Small intestine (tissue), 7 donors: ENCODE data around the gene DSCAML1. TPM values are rescaled to one million over a fixed set of nuclear protein-coding genes. Genes with fewer than 3 reads are reported as not detected.

Experiments
- DNase-seq, 2 donors: peaks; one replicate each; pipeline versions ENCODE4 v3.0.0 to v3.0.0-alpha.2; 2013
- FAIRE-seq: peaks from 2 replicates; lab custom pipeline; 2012; peaks lifted over from hg19 to GRCh38; lab: Jason Lieb, UNC
- H3K27ac ChIP-seq, 3 donors: one replicate each; pipeline ENCODE4 v1.5.1; 2013; ENCODE audit warnings: low read length in 2 of 3, mild to moderate bottlenecking in 2 of 3, control low read depth in 1 of 3, inconsistent platforms in 1 of 3, low read depth in 1 of 3, moderate library complexity in 1 of 3
- H3K27me3 ChIP-seq, 3 donors: one replicate each; pipeline ENCODE4 v1.6.1; 2013; ENCODE audit warnings: low read length in 3 of 3, inconsistent platforms in 1 of 3; ENCODE audit not compliant: control insufficient read depth in 3 of 3, insufficient read depth in 3 of 3
- H3K36me3 ChIP-seq, 3 donors: one replicate each; pipeline ENCODE4 v1.6.1; 2013; ENCODE audit warnings: low read length in 3 of 3, inconsistent platforms in 1 of 3, low read depth in 1 of 3, mild to moderate bottlenecking in 1 of 3, moderate library complexity in 1 of 3; ENCODE audit not compliant: control insufficient read depth in 3 of 3, insufficient read depth in 2 of 3
- H3K4me1 ChIP-seq, 3 donors: one replicate each; pipeline ENCODE4 v1.6.1; 2013; ENCODE audit warnings: low read length in 2 of 3, inconsistent platforms in 1 of 3, low read depth in 1 of 3, mild to moderate bottlenecking in 1 of 3, moderate library complexity in 1 of 3; ENCODE audit not compliant: control insufficient read depth in 3 of 3, insufficient read depth in 2 of 3
- H3K4me3 ChIP-seq, 3 donors: one replicate each; pipeline ENCODE4 v1.5.1; 2013; ENCODE audit warnings: low read length in 3 of 3, control low read depth in 1 of 3, inconsistent platforms in 1 of 3, low read depth in 1 of 3, mild to moderate bottlenecking in 1 of 3, moderate library complexity in 1 of 3
- H3K9me3 ChIP-seq, 2 donors: one replicate each; pipeline ENCODE4 v1.6.1; 2013; ENCODE audit warnings: low read depth in 1 of 2, low read length in 1 of 2; ENCODE audit not compliant: control insufficient read depth in 2 of 2, insufficient read depth in 1 of 2
- WGBS, 3 donors: extraction: QIAGEN DNeasy Blood & Tissue Kit; methylation state at CpG; one replicate each; pipeline ENCODE4 v1.1.7; 2013; 5-methylcytosine and 5-hydroxymethylcytosine counted together
- polyA plus RNA-seq, 4 donors: library from polyadenylated mRNA; stranded (reverse) in 3 of 4; unstranded in 1 of 4; fragments of 200-250 nt in 3 of 4; fragments of 120-200 nt in 1 of 4; gene quantifications; one replicate each; pipeline versions ENCODE4 v1.2.1 to v1.2.3, GENCODE V29; 2013
- donor health status: healthy with polysubstance abuse.
- donor health status: control.
- donor health status: control.
- donor health status: Bipolar disorder and iron deficiency.
- donor health status: healthy.

DSCAML1 gene
- polyA plus RNA-seq, 4 donors, result under 0.01 to 3.3 (median 0.22) TPM; not detected in 1

- Histone ChIP-seq H3K27ac (no peak overlapping the region), H3K36me3 (no peaks in the 10 kb centered on the region), H3K4me3 (no peak overlapping the region), H3K9me3 (peaks cover 0 to 5% of the 10 kb centered on the region in 2 donors), H3K27me3 (peaks cover 0 to 3% (median 0%) of the 10 kb centered on the region in 3 donors), H3K4me1 (peaks cover 0 to 18% (median 0%) of the 10 kb centered on the region in 3 donors)
- DNase-seq, result peak in 1 of 2 donors; percentile 28
- 19 to 57% (median 39%) methylated on average over 12 of the region's 12 CpGs for WGBS, 3 donors
- no peak for FAIRE-seq
Measured at GRCh38 chr11:117706322-117706814, 90.6 kb downstream of the DSCAML1 start.

GRCh38 chr11:117705866-117706265, 91.2 kb downstream of the DSCAML1 start:
- Histone ChIP-seq H3K27me3 (peaks cover 0 to 3% (median 0%) of the 10 kb centered on the region in 3 donors), H3K9me3 (peaks cover 0 to 5% of the 10 kb centered on the region in 2 donors), H3K4me3 (no peak overlapping the region), H3K27ac (no peak overlapping the region), H3K36me3 (no peaks in the 10 kb centered on the region), H3K4me1 (peaks cover 0 to 18% (median 0%) of the 10 kb centered on the region in 3 donors)
- WGBS, 3 donors, result 84 to 88% (median 85%) methylated on average over 6 of the region's 6 CpGs
- DNase-seq (no peak), FAIRE-seq (no peak)

GRCh38 chr11:117704395-117705100, 92.5 kb downstream of the DSCAML1 start:
- Histone ChIP-seq H3K27ac (no peak overlapping the region), H3K9me3 (peaks cover 0 to 5% of the 10 kb centered on the region in 2 donors), H3K36me3 (no peaks in the 10 kb centered on the region), H3K27me3 (peaks cover 0 to 3% (median 0%) of the 10 kb centered on the region in 3 donors), H3K4me3 (no peak overlapping the region), H3K4me1 (peaks cover 0 to 18% (median 0%) of the 10 kb centered on the region in 3 donors)
- FAIRE-seq (no peak), DNase-seq (no peak)
- 86 to 89% (median 89%) methylated on average over 24 of the region's 24 CpGs for WGBS, 3 donors

- H3K27ac ChIP-seq, result no peak overlapping the region
Measured at GRCh38 chr11:117702946-117703598, 93.9 kb downstream of the DSCAML1 start.

GRCh38 chr11:117701781-117702180, 95.2 kb downstream of the DSCAML1 start:
- Histone ChIP-seq H3K27me3 (peaks cover 0 to 3% (median 0%) of the 10 kb centered on the region in 3 donors), H3K27ac (no peak overlapping the region), H3K4me3 (no peak overlapping the region), H3K9me3 (no peaks in the 10 kb centered on the region), H3K4me1 (peaks cover 0 to 17% (median 0%) of the 10 kb centered on the region in 3 donors), H3K36me3 (no peaks in the 10 kb centered on the region)
- no peak for DNase-seq
- 74 to 87% (median 77%) methylated on average over 9 of the region's 9 CpGs for WGBS, 3 donors
- FAIRE-seq, result no peak

More at GRCh38 chr11:117702946-117703598, 93.9 kb downstream of the DSCAML1 start:
- H3K9me3 ChIP-seq, result no peaks in the 10 kb centered on the region
- no peak for FAIRE-seq
- no peaks in the 10 kb centered on the region for H3K36me3 ChIP-seq
- peaks cover 0 to 3% (median 0%) of the 10 kb centered on the region in 3 donors for H3K27me3 ChIP-seq
- WGBS, 3 donors, result 49 to 63% (median 58%) methylated on average over 7 of the region's 7 CpGs
- H3K4me3 ChIP-seq, result no peak overlapping the region
- H3K4me1 ChIP-seq, result peaks cover 0 to 18% (median 0%) of the 10 kb centered on the region in 3 donors
- peak in 1 of 2 donors; percentile 30 for DNase-seq

GRCh38 chr11:117700551-117700950, 96.5 kb downstream of the DSCAML1 start:
- no peak for DNase-seq
- Histone ChIP-seq H3K36me3 (no peaks in the 10 kb centered on the region), H3K27ac (no peak overlapping the region), H3K27me3 (peaks cover 0 to 3% (median 0%) of the 10 kb centered on the region in 3 donors), H3K4me1 (peaks cover 0 to 12% (median 0%) of the 10 kb centered on the region in 3 donors), H3K9me3 (no peaks in the 10 kb centered on the region), H3K4me3 (no peak overlapping the region)
- FAIRE-seq, result no peak
- WGBS, 3 donors, result 90 to 91% (median 90%) methylated on average over 6 of the region's 6 CpGs

GRCh38 chr11:117697319-117697718, 99.7 kb downstream of the DSCAML1 start:
- H3K4me3 ChIP-seq, result no peak overlapping the region

GRCh38 chr11:117696540-117696939, 100.5 kb downstream of the DSCAML1 start:
- WGBS, 3 donors, result 68 to 78% (median 74%) methylated on average over 5 of the region's 5 CpGs
- Histone ChIP-seq H3K4me1 (peaks cover 0 to 12% (median 0%) of the 10 kb centered on the region in 3 donors), H3K9me3 (no peaks in the 10 kb centered on the region), H3K27ac (no peak overlapping the region), H3K36me3 (no peaks in the 10 kb centered on the region), H3K4me3 (no peak overlapping the region), H3K27me3 (no peaks in the 10 kb centered on the region)
- FAIRE-seq, result no peak
- DNase-seq, result no peak

More at GRCh38 chr11:117697319-117697718, 99.7 kb downstream of the DSCAML1 start:
- no peaks in the 10 kb centered on the region for H3K36me3 ChIP-seq
- 44 to 71% (median 62%) methylated on average over 3 of the region's 3 CpGs for WGBS, 3 donors
- peaks cover 0 to 12% (median 0%) of the 10 kb centered on the region in 3 donors for H3K4me1 ChIP-seq
- H3K9me3 ChIP-seq, result no peaks in the 10 kb centered on the region
- DNase-seq, result no peak
- no peak overlapping the region for H3K27ac ChIP-seq
- no peak for FAIRE-seq
- peaks cover 0 to 3% (median 0%) of the 10 kb centered on the region in 3 donors for H3K27me3 ChIP-seq
